A549 treated with AZD9567 at 1 μM for 4 hours (cell line): Measurements from ENCODE around the gene PFN1. TPM values are rescaled to one million over a fixed set of nuclear protein-coding genes. Genes with fewer than 3 reads are reported as not detected.

ENCODE experiments used
- total RNA-seq: library from RNA; stranded (reverse); fragments of 200-300 nt; extraction: Qiagen RNA extraction; gene quantifications from 5 replicates; pipeline ENCODE4 v1.2.3, GENCODE V29; 2022; ENCODE audit not compliant: insufficient read depth

Gene PFN1
- total RNA-seq, result 1,940 to 2,758 TPM (median 2,664 TPM) in 5 replicates

GRCh38 chr17:4948166-4948930 is at the start of gene PFN1:
Gene PFN1 (minus strand): TSS chr17:4948530. CDS start chr17:4948394, 136 bp downstream.

DNA sequence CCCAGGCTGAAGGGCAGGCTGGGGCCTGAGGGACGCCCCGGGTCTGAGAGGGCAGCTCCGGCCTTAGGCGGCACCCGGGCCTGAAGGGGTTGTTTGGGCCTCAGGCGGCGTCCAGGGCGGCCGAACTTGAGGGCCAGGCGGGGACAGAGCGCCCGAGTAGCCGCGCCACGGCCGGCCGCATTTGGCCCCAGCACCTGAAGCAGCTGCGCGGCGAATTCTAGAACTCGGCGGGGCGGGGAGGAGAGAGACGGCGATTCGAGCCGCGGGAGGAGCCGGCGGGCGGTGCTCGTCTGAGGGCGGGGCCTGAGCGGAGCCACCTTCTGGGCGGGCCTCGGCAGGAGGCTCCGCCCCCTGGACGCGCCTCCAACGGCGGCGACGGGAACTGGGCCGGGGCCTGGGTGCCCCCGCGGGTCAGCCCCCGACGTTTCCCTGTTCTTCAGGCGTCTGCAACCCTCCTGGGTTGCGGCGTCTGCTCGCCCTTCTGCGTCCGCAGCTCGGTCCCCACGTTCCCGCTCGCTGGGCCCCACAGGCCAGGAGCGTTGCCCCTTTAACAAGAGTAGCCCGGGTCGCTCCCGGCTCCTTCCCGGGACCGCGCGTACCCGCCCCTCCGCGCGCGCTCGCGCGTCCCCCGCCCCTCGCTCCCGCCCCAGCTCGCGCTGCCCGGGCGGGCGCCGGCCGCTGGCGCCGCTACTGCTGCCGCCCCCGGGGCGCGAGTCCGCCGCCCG is 49.1 kb upstream of the PFN1 start, which contains the start of the genes INCA1 and KIF1C:
TSS of gene INCA1 (minus strand) at position 221 of the 725 bp plus-strand sequence. CDS start 3,085 bp downstream, outside the sequence.
TSS of gene KIF1C (plus strand) at position 649 of the 725 bp plus-strand sequence. CDS start 2,297 bp downstream, outside the sequence.

GRCh38 chr17:4986951-4987766 is 38.8 kb upstream of the PFN1 start, which contains the start of gene CAMTA2:
Gene CAMTA2 (minus strand): TSS chr17:4987675. CDS start chr17:4986222, 1,453 bp downstream.

GRCh38 chr17:4967539-4968485 is 19.5 kb upstream of the PFN1 start, which contains the start of gene SPAG7:
Gene SPAG7 (minus strand): TSS chr17:4967817. CDS start chr17:4967804, 13 bp downstream.

GRCh38 chr17:4950746-4951204 is 2.4 kb upstream of the PFN1 start, which contains the start of gene ENO3:
Gene ENO3 (plus strand): TSS chr17:4951119. CDS start chr17:4951830, 711 bp downstream.

GRCh38 chr17:4939796-4940554 is 8.4 kb downstream of the PFN1 start, which contains the start of the genes RNF167 and SLC25A11:
Gene RNF167 (plus strand): TSS chr17:4940268. CDS start chr17:4940910, 642 bp downstream.
Gene SLC25A11 (minus strand): TSS chr17:4940046. CDS start chr17:4939910, 136 bp downstream.

GRCh38 chr17:4931963-4932362 is 16.4 kb downstream of the PFN1 start, which contains the start of gene GP1BA:
Gene GP1BA (plus strand): TSS chr17:4932277. CDS start chr17:4932605, 328 bp downstream.

GRCh38 chr17:4903051-4903818 is 45.1 kb downstream of the PFN1 start, which contains the start of gene CHRNE:
Gene CHRNE (minus strand): TSS chr17:4903098. CDS start chr17:4903063, 35 bp downstream.

GRCh38 chr17:4899341-4900230 is 48.7 kb downstream of the PFN1 start, which contains the start of gene C17orf107:
Gene C17orf107 (plus strand): TSS chr17:4899536. CDS start chr17:4899763, 227 bp downstream.

Other genes with a start within 250 kb of the PFN1 start
- 66.9 to 82.2 TPM (median 76.2 TPM) in 5 replicates for gene PELP1, start 244.4 kb downstream of the PFN1 start, total RNA-seq
- 37.0 to 64.2 TPM (median 54.1 TPM) in 5 replicates for gene ARRB2, start 237.9 kb downstream of the PFN1 start, total RNA-seq
- gene MED11, start 217.1 kb downstream of the PFN1 start, total RNA-seq, result 41.9 to 56.7 TPM (median 44.4 TPM) in 5 replicates
- 0.38 to 0.73 TPM (median 0.53 TPM) in 4 of 5 replicates, not detected in the other for gene ZMYND15, start 208.7 kb downstream of the PFN1 start, total RNA-seq
- 10.4 to 19.0 TPM (median 15.7 TPM) in 5 replicates for gene CXCL16, start 208.6 kb downstream of the PFN1 start, total RNA-seq
- 0.58 to 0.88 TPM (median 0.65 TPM) in 4 of 5 replicates, not detected in the other for gene TM4SF5, start 176.6 kb downstream of the PFN1 start, total RNA-seq
- gene VMO1, start 162.2 kb downstream of the PFN1 start, total RNA-seq, result 0.85 to 1.4 TPM (median 0.92 TPM) in 4 of 5 replicates, not detected in the other
- gene GLTPD2, start 159.6 kb downstream of the PFN1 start, total RNA-seq, result 0.13 TPM in 1 of 5 replicates, not detected in the others
- gene PSMB6, start 152.4 kb downstream of the PFN1 start, total RNA-seq, result 404 to 505 TPM (median 496 TPM) in 5 replicates
- gene PLD2, start 141.4 kb downstream of the PFN1 start, total RNA-seq, result 16.4 to 29.9 TPM (median 27.4 TPM) in 5 replicates
- gene MINK1, start 115.2 kb downstream of the PFN1 start, total RNA-seq, result 43.4 to 60.9 TPM (median 59.8 TPM) in 5 replicates
- gene C17orf107, start 49.0 kb downstream of the PFN1 start, total RNA-seq, result 0.33 to 0.38 TPM (median 0.34 TPM) in 4 of 5 replicates, not detected in the other
- gene CHRNE, start 45.4 kb downstream of the PFN1 start, total RNA-seq, result 0.08 to 0.17 TPM (median 0.09 TPM) in 4 of 5 replicates, not detected in the other
- gene GP1BA, start 16.3 kb downstream of the PFN1 start, total RNA-seq, result not detected in 5 replicates
- gene SLC25A11, start 8.5 kb downstream of the PFN1 start, total RNA-seq, result 64.9 to 73.6 TPM (median 71.0 TPM) in 5 replicates
- 92.1 to 135 TPM (median 115 TPM) in 5 replicates for gene RNF167, start 8.3 kb downstream of the PFN1 start, total RNA-seq
- gene ENO3, start 2.6 kb upstream of the PFN1 start, total RNA-seq, result 28.4 to 52.6 TPM (median 44.9 TPM) in 5 replicates
- gene SPAG7, start 19.3 kb upstream of the PFN1 start, total RNA-seq, result 61.2 to 77.6 TPM (median 74.1 TPM) in 5 replicates
- gene CAMTA2, start 39.1 kb upstream of the PFN1 start, total RNA-seq, result 25.4 to 37.2 TPM (median 33.9 TPM) in 5 replicates
- 1.5 to 2.0 TPM (median 1.8 TPM) in 4 of 5 replicates, not detected in the other for gene INCA1, start 49.0 kb upstream of the PFN1 start, total RNA-seq
- 97.3 to 167 TPM (median 112 TPM) in 5 replicates for gene KIF1C, start 49.4 kb upstream of the PFN1 start, total RNA-seq
- 0.55 to 0.80 TPM (median 0.69 TPM) in 4 of 5 replicates, not detected in the other for gene SLC52A1, start 86.9 kb upstream of the PFN1 start, total RNA-seq
- 0.85 to 1.8 TPM (median 1.1 TPM) in 5 replicates for gene ZFP3, start 129.9 kb upstream of the PFN1 start, total RNA-seq
- gene ZNF232, start 163.3 kb upstream of the PFN1 start, total RNA-seq, result 3.3 to 10.3 TPM (median 4.1 TPM) in 5 replicates
- 0.01 to 0.05 TPM (median 0.03 TPM) in 4 of 5 replicates, not detected in the other for gene USP6, start 167.5 kb upstream of the PFN1 start, total RNA-seq
- 1.3 to 1.9 TPM (median 1.4 TPM) in 5 replicates for gene ZNF594, start 243.3 kb upstream of the PFN1 start, total RNA-seq